Measurements from ENCODE around the gene FIP1L1.

DNA sequence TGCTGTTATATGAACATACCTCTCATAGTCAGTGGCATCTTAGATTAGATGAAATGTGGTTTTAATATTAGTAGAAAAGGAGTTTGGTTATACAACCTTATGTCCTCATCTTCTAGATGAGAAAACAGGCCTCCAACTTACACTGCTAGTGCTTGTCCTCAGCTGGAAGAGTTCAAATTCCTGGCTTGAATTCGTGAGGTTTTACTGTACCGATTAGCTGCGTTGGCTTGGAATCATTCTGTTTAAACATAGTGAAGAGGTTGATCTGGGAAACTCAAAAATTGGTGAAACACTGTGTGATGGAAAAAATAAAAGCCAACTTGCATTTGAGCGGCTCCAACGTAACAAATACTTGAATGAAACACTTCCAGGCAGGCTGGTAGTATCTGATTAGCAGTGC lies 132.9 kb downstream of the FIP1L1 start:
- TF ChIP-seq ZNF8 (CRISPR knock-in tag; IDR thresholded peaks at IDR 0.05) = no peak
- TF ChIP-seq, protein P1, sequence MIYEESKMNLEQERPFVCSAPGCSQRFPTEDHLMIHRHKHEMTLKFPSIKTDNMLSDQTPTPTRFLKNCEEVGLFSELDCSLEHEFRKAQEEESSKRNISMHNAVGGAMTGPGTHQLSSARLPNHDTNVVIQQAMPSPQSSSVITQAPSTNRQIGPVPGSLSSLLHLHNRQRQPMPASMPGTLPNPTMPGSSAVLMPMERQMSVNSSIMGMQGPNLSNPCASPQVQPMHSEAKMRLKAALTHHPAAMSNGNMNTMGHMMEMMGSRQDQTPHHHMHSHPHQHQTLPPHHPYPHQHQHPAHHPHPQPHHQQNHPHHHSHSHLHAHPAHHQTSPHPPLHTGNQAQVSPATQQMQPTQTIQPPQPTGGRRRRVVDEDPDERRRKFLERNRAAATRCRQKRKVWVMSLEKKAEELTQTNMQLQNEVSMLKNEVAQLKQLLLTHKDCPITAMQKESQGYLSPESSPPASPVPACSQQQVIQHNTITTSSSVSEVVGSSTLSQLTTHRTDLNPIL (CRISPR knock-in tag; IDR thresholded peaks at IDR 0.05; ENCODE audit: low read depth) = no peak
- TF ChIP-seq, protein P2, sequence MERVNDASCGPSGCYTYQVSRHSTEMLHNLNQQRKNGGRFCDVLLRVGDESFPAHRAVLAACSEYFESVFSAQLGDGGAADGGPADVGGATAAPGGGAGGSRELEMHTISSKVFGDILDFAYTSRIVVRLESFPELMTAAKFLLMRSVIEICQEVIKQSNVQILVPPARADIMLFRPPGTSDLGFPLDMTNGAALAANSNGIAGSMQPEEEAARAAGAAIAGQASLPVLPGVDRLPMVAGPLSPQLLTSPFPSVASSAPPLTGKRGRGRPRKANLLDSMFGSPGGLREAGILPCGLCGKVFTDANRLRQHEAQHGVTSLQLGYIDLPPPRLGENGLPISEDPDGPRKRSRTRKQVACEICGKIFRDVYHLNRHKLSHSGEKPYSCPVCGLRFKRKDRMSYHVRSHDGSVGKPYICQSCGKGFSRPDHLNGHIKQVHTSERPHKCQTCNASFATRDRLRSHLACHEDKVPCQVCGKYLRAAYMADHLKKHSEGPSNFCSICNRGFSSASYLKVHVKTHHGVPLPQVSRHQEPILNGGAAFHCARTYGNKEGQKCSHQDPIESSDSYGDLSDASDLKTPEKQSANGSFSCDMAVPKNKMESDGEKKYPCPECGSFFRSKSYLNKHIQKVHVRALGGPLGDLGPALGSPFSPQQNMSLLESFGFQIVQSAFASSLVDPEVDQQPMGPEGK (CRISPR knock-in tag; IDR thresholded peaks at IDR 0.05; ENCODE audit: borderline replicate concordance) = no peak
- TF ChIP-seq TOX (CRISPR knock-in tag; IDR thresholded peaks at IDR 0.05; ENCODE audit: borderline replicate concordance) = no peak
- TF ChIP-seq SNAI2 (CRISPR knock-in tag; IDR thresholded peaks at IDR 0.05) = no peak
- TF ChIP-seq, protein P3, sequence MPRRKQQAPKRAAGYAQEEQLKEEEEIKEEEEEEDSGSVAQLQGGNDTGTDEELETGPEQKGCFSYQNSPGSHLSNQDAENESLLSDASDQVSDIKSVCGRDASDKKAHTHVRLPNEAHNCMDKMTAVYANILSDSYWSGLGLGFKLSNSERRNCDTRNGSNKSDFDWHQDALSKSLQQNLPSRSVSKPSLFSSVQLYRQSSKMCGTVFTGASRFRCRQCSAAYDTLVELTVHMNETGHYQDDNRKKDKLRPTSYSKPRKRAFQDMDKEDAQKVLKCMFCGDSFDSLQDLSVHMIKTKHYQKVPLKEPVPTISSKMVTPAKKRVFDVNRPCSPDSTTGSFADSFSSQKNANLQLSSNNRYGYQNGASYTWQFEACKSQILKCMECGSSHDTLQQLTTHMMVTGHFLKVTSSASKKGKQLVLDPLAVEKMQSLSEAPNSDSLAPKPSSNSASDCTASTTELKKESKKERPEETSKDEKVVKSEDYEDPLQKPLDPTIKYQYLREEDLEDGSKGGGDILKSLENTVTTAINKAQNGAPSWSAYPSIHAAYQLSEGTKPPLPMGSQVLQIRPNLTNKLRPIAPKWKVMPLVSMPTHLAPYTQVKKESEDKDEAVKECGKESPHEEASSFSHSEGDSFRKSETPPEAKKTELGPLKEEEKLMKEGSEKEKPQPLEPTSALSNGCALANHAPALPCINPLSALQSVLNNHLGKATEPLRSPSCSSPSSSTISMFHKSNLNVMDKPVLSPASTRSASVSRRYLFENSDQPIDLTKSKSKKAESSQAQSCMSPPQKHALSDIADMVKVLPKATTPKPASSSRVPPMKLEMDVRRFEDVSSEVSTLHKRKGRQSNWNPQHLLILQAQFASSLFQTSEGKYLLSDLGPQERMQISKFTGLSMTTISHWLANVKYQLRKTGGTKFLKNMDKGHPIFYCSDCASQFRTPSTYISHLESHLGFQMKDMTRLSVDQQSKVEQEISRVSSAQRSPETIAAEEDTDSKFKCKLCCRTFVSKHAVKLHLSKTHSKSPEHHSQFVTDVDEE (CRISPR knock-in tag; IDR thresholded peaks at IDR 0.05) = no peak
- no peak for TF ChIP-seq ZFP30 (CRISPR knock-in tag; IDR thresholded peaks at IDR 0.05)
- no peak for TF ChIP-seq OSR1 (CRISPR knock-in tag; IDR thresholded peaks at IDR 0.05)
- TF ChIP-seq BACH2 (CRISPR knock-in tag; IDR thresholded peaks at IDR 0.05; ENCODE audit: borderline replicate concordance) = no peak
- no peak for TF ChIP-seq POU6F1 (CRISPR knock-in tag; IDR thresholded peaks at IDR 0.05; ENCODE audit: borderline replicate concordance, low read depth)
- no peak for TF ChIP-seq CSDC2 (CRISPR knock-in tag; IDR thresholded peaks at IDR 0.05)
- no peak for TF ChIP-seq ARNTL (CRISPR knock-in tag; IDR thresholded peaks at IDR 0.05; ENCODE audit: borderline replicate concordance, low read depth)

All from SK-N-SH treated with all-trans-retinoic acid at 6 μM for 48 hours (cell line).